Measurements from ENCODE around the gene MAGOHB. TPM values are rescaled to one million over a fixed set of nuclear protein-coding genes. Genes with fewer than 3 reads are reported as not detected.
A peak's percentile ranks its signal among the peaks of the same experiment; 100 is the strongest.
"Not testable (repeated sequence)": the region's sequence is repeated elsewhere in the genome, so short reads cannot be mapped to it uniquely, and the experiment has no call there.

MAGOHB gene
- total RNA-seq: 29.3 TPM

- DNase-seq: peak; percentile 80
Observed at GRCh38 chr12:10613349-10614055, at the start of gene MAGOHB. TSS of gene MAGOHB (minus strand) at chr12:10613609. CDS start at chr12:10613532, 77 bp downstream.

- no peak for DNase-seq
Observed at GRCh38 chr12:10661338-10661737, 47.9 kb upstream of the MAGOHB start.

GRCh38 chr12:10654003-10654402 lies 40.6 kb upstream of the MAGOHB start:
- DNase-seq: no peak

- DNase-seq: no peak
Observed at GRCh38 chr12:10652192-10652591, 38.8 kb upstream of the MAGOHB start.

- not testable (repeated sequence) for DNase-seq
Observed at GRCh38 chr12:10646576-10646975, 33.2 kb upstream of the MAGOHB start.

- no peak for DNase-seq
Observed at GRCh38 chr12:10645910-10646309, 32.5 kb upstream of the MAGOHB start.

- no peak for DNase-seq
Observed at GRCh38 chr12:10641735-10642500, 28.5 kb upstream of the MAGOHB start.

- no peak for DNase-seq
Observed at GRCh38 chr12:10638728-10639127, 25.3 kb upstream of the MAGOHB start.

GRCh38 chr12:10636611-10637010 lies 23.2 kb upstream of the MAGOHB start:
- no peak for DNase-seq

- DNase-seq: no peak
Observed at GRCh38 chr12:10636124-10636523, 22.7 kb upstream of the MAGOHB start.

GRCh38 chr12:10635306-10635705 lies 21.9 kb upstream of the MAGOHB start:
- DNase-seq: no peak

- DNase-seq: no peak
Observed at GRCh38 chr12:10634427-10634826, 21.0 kb upstream of the MAGOHB start.

GRCh38 chr12:10633541-10633940 lies 20.1 kb upstream of the MAGOHB start:
- no peak for DNase-seq

- DNase-seq: no peak
Observed at GRCh38 chr12:10632226-10632625, 18.8 kb upstream of the MAGOHB start.

GRCh38 chr12:10624605-10625004 lies 11.2 kb upstream of the MAGOHB start:
- DNase-seq: no peak

GRCh38 chr12:10623131-10623530 lies 9.7 kb upstream of the MAGOHB start:
- no peak for DNase-seq

- no peak for DNase-seq
Observed at GRCh38 chr12:10621278-10621677, 7.9 kb upstream of the MAGOHB start.

- no peak for DNase-seq
Observed at GRCh38 chr12:10620078-10620779, 6.8 kb upstream of the MAGOHB start.

GRCh38 chr12:10618338-10618987 lies 5.1 kb upstream of the MAGOHB start:
- no peak for DNase-seq

GRCh38 chr12:10617863-10618262 lies 4.5 kb upstream of the MAGOHB start:
- no peak for DNase-seq

GRCh38 chr12:10615532-10615931 lies 2.1 kb upstream of the MAGOHB start:
- no peak for DNase-seq

GRCh38 chr12:10614056-10614370 lies 604 bp upstream of the MAGOHB start:
- no peak for DNase-seq

- DNase-seq: no peak
Observed at GRCh38 chr12:10612984-10613348, 443 bp downstream of the MAGOHB start.
